ENCODE results near the gene ASMTL.
"Not testable (repeated sequence)": the region's sequence is repeated elsewhere in the genome, so short reads cannot be mapped to it uniquely, and the experiment has no call there.

Gene ASMTL

DNA sequence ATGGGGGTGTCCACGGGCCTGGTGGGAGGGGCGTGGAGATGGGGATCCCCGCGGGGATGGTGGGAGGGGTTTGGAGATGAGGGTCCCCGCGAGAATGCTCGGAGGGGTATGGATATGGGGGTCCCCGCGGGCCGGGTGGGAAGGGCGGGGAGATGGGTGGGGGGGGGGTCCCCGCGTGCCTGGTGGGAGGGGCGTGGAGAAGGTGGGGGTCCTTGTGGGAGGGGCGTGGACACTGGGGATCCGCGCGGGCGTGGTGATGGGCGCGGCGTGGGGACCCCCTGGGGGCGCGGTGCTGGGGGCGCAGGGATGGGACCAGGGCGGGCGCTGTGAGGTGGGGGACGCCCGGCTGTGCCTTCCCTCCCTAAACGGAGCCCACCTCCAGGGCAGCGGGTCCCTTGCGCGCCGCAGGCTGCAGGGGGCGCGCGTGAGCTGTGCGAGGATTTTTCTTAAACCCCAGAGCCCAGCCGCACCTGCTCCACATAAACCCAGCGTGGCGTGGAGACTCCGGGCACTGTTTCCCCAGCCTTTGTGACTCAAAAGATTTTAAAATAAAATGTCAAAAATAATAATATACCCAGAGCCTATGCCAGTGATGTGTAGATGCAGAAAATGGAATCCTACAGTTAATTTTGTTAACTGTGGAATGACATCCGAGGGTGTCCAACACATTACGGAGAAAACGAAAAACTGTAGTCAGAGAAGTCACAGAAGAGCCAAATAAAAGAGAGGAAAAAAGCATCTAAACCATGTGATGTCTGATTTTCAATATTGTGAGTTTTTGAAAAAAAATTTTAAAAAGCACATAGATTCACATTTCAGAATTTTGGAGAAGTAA is 1.5 kb upstream of the ASMTL start:
- DNase-seq: no peak

DNA sequence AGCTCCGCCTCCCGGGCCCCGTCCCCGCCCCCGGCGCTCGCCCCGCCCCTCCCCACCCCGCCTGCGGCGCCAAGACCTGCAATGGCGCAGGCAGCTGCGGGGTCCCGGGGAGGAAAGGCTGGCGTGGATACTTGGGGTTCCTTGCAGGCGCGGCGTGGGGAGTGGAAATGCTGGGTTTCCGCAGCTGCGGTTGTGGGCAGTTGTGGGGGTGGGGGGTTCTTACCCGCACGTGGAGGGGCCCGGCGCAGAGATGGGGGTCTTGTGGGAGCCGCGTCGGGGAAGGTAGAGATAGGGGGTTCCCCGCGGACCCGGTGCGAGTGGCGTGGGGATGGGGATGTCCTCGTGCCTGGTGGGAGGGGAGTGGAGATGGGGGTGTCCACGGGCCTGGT is 680 bp upstream of the ASMTL start:
- no peak for DNase-seq

DNA sequence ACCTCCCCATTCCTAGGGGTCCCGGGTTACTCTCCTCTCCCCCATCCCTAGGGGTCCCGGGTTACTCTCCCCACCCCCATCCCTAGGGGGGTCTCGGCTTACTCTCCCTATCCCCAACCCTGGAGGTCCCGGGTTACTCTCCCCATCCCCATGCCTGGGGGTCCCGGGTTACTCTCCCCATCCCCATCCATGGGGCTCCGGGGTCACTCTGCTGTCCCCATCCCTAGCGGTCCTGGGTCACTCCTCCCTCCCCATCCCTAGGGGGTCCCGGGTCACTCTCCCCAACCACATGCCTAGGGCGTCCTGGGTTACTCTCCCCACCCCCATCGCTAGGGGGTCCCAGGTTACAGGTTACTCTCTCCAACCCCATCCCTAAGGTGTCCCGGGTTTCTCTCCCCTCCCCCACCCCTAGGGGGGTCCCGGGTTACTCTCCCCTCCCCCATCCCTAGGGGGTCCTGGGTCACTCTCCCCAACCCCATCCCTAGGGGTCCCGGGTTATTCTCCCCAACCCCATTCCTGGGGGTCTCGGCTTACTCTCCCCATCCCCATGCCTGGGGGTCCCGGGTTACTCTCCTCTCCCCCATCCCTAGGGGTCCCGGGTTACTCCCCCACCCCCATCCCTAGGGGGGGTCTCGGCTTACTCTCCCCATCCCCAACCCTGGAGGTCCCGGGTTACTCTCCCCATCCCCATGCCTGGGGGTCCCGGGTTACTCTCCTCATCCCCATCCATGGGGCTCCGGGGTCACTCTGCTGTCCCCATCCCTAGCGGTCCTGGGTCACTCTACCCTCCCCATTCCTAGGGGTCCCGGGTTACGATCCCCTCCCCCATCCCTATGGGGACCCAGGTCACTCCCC is 821 bp downstream of the ASMTL start:
- no peak for DNase-seq

DNA sequence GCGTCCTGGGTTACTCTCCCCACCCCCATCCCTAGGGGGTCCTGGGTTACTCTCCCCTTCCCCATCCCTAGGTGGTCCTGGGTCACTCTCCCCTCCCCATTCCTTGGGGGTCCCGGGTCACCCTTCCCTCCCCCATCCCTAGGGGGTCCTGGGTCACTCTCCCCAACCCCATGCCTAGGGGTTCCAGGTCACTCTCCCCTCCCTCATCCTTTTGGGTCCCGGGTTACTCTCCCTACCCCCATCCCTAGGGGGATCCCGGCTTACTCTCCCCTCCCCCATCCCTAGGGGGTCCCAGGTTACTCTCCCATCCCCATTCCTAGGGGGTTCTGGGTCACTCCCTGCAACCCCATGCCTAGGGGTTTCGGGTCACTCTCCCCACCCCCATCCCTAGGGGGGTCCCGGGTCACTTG is 1.5 kb downstream of the ASMTL start:
- DNase-seq: no peak

DNA sequence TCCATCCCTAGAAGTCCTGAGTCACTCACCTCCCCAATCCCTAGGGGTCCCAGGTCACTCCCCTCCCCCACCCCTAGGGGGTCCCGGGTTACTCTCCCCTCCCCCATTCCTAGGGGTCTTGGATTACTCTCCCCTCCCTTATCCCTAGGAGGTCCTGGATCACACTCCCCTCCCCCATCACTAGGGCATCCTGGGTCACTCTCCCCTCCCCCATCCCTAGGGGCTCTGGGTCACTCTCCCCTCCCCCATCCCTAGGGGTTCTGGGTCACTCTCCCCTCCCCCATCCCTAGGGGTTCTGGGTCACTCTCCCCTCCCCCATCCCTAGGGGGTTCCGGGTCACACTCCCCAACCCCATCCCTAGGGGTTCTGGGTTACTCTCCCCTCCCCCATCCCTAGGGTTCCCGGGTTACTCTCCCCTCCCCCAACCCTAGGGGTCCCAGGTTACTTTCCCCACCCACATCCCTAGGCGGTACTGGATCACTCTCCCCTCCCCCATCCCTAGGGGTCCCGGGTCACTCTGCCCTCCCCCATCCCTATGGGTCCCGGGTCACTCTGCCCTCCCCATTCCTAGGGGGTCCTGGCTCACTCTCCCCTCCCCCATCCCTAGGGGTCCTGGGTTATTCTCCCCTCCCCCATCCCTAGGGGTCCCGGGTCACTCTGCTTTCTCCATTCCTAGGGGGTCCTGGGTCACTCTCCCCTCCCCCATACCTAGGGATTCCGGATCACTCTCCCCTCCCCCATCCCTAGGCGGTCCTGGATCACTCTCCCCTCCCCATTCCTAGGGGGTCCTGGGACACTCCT is 2.1 kb downstream of the ASMTL start:
- DNase-seq: no peak

DNA sequence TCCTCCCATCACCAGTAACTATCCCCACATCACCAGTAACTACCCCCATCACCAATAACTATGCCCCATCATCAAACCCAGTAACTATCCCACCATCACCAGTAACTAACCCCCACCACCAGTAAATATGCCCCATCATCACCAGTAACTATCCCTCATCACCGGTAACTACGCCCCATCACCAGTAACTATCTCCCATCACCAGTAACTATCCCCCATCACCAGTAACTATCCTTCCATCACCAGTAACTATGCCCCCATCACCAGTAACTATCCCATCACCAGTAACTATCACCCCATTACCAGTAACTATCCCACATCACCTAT is 2.9 kb downstream of the ASMTL start:
- DNase-seq: no peak

DNA sequence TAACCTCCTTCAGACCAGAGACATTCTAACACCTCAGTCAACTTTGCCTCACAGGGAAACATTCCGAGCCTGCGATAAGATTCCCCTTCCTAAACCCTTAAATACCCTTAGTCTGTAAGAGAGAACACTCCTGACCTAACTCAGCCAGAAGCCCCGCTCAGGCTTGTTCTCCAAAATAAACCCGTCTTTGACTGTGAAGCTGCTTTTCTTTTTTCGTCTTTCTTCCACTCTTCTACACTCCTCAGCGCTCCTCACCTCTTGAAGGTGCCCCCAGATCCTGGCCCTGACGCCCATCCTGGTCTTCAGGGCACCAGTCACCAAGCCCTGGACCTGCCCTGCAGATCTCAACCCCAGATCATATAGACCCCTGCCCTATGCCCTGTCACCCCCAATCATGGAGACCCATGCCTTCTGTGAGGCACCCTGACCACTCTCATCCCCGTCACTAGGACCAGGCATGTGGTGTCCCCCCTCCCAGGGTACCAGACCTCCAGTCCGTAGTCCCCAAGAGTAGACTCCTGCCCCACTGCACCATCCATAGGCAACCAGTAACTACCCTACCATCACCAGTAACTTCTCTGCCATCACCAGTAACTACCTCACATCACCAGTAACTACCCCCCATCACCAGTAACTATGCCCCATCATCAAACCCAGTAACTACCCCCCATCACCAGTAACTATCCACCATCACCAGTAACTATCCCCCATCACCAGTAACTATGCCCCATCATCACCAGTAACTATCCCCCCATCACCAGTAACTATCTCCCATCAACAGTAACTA is 3.5 kb downstream of the ASMTL start:
- DNase-seq: no peak

DNA sequence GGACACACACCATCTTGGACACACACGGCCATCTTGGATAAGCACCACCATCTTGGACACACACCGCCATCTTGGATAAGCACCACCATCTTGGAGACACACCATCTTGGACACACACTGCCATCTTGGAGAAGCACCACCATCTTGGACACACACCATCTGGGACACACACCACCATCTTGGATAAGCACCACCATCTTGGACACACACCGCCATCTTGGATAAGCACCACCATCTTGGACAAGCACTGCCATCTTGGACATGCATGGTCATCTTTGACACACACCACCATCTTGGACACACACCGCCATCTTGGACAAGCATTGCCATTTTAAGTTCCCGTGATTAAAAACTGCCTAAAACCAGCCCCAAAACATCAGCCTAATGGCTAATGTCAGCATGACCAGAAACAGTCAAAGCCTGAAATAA is 4.1 kb downstream of the ASMTL start:
- DNase-seq: not testable (repeated sequence)

DNA sequence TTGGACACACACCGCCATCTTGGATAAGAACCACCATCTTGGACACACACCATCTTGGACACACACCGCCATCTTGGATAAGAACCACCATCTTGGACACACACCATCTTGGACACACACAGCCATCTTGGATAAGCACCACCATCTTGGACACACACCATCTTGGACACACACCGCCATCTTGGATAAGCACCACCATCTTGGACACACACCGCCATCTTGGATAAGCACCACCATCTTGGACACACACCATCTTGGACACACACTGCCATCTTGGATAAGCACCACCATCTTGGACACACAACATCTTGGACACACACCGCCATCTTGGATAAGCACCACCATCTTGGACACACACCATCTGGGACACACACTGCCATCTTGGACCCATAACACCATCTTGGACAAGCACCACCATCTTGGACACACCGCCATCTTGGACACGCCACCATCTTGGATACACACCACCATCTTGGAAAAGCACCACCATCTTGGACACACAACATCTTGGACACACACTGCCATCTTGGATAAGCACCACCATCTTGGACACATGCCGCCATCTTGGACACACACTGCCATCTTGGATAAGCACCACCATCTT is 4.6 kb downstream of the ASMTL start:
- DNase-seq: not testable (repeated sequence)

DNA sequence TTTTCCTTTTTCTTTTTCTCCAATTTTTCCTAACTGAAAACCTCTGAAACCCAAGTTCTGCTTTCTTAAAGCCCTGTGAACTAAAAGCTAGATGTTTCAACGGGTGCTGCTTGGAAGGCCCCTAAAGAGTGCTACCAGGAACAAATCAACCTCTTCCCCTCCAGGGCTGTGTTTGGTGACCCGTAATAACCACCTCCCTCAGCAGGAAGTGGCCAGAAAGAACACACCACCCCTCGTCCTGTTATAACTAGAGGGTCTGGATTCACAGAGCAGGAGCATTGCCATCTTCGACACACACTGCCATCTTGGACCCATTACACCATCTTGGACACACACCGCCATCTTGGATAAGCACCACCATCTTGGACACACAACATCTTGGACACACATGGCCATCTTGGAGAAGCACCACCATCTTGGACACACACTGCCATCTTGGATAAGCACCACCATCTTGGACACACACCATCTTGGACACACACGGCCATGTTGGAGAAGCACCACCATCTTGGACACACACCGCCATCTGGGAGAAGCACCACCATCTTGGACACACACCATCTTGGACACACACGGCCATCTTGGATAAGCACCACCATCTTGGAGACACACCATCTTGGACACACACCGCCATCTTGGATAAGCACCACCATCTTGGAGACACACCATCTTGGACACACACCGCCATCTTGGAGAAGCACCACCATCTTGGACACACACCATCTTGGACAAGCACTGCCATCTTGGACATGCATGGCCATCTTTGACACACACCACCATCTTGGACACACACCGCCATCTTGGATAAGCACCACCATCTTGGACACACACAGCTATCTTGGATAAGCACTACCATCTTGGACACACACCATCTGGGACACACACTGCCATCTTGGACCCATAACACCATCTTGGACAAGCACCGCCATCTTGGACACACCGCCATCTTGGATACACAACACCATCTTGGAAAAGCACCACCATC is 5.4 kb downstream of the ASMTL start:
- DNase-seq: not testable (repeated sequence)

DNA sequence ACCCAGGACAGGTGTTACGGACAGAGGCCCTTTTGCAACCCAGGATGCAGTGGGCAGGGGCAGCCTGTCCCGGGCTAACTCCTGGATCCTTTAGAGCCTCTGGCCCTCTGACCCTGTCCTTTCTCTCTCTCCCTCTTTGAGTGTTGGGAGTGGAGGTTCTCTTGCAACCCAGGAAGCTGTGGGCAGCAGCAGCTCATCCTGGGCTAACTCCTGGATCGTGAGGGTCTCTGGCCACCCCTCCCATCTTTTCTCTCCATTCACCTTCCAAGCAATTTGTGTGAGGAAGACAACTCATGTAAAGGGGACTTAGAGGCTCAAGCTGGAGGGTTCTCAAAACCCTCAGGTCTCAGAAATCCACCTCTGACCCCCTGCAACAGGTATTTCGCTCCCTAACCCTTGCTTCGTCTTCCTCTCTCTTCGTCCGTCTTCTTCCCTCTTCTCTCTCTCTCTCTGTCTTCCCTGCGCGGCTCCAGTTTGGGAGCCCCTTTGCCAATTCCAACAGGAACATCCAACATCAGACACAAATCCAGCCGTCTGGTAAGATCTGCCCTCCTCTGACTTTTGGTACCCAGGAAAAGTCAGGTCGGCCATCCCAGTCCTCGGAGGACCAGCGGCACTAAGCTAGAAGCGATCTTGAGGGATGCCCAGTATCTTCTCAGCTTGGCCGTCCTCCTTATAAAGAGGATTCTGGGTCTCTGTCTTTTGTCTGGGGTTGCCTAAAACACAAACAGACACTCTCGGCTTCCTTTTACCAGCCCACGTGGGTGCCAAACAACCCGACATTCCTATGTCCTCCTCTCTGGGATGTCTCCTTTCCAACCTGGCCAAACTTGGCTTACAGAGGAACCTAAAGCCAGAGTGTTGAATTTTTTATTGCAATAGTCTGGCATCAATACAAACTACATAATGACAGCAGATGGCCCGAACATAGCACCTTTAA is 7.9 kb downstream of the ASMTL start:
- DNase-seq: no peak

DNA sequence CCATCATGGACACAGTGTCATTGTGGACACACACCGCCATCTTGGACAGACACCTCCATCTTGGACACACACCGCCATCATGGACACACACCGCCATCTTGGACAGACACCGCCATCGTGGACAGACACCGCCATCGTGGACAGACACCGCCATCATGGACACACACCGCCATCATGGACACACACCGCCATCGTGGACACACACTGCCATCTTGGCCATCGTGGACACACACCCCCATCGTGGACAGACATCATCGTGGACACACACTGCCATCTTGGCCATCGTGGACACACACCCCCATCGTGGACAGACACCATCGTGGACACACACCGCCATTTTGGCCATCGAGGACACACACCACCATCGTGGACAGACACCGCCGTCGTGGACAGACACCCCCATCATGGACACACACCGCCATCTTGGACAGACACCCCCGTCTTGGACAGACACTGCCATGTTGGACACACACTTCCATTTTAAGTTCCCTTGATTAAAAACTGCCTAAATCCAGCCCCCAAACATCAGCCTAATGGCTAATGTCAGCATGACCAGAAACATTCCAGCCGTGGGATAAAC is 9.1 kb downstream of the ASMTL start:
- DNase-seq: no peak

DNA sequence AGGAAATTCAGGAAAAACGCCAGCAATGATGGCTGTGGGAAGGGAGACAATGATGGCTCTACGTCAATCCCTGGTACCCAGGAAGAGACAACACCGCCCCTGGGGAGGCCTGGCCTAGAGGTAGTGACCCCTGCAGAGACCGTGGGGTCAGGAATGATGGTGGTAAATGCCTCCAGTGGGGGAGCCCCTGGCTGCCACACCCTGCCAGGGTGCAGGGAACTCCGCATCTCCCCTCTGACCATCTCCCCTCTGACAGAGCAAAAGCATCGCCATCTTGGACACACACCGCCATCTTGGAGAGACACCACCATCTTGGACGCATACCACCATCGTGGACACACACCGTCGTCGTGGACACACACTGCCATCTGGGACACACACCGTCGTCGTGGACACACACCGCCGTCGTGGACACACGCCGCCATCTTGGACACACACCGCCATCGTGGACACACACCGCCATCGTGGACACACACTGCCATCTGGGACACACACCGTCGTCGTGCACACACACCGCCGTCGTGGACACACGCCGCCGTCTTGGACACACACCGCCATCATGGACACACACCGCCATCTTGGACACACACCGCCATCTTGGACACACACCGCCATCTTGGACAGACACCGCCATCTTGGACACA is 9.9 kb downstream of the ASMTL start:
- DNase-seq: no peak

DNA sequence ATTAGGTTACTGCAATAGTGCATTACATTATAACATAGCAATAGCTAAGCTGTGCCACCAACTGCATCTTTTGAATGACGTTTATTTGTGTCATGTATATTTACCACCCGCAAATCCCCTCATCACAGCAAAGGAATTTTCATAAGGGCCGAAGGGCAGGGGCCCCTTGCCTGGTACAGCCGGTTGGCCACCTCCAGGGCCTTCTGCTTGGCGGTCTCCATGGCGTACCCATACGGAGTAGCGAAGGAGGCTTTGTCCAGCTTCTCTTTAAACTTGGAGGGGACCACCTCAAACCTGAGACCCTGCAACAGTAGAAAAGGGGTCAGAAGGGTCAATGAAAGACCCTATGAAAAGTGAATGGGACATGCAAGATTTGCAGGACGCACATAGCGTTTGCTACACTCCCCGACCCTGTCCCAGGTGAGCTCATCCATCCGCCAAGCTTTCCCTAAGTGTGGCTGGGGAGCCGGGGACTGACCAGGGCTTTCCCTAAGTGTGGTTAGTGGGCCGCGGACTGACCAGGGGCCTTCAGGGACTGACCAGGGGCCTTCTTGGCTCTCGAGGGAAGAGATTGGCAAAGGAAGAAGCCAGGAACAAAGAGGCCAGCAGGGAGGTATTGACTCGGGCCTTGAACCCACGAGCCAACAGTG is 10.6 kb downstream of the ASMTL start:
- DNase-seq: no peak

DNA sequence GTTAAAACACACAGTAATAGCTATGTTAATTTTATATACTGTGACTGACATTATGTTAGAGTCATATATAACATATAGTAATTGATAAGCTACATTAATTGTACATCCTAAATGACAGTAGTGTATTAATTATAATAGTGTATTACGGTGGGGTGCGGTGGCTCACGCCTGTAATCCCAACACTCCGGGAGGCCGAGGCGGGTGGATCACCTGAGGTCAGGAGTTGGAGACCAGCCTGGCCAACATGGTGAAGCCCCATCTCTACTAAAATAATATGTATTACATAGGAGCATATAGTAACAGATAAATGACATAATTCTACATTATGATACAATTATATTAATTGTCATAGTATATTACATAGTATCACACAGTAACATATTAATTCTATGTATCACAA is 12.2 kb downstream of the ASMTL start:
- no peak for DNase-seq

DNA sequence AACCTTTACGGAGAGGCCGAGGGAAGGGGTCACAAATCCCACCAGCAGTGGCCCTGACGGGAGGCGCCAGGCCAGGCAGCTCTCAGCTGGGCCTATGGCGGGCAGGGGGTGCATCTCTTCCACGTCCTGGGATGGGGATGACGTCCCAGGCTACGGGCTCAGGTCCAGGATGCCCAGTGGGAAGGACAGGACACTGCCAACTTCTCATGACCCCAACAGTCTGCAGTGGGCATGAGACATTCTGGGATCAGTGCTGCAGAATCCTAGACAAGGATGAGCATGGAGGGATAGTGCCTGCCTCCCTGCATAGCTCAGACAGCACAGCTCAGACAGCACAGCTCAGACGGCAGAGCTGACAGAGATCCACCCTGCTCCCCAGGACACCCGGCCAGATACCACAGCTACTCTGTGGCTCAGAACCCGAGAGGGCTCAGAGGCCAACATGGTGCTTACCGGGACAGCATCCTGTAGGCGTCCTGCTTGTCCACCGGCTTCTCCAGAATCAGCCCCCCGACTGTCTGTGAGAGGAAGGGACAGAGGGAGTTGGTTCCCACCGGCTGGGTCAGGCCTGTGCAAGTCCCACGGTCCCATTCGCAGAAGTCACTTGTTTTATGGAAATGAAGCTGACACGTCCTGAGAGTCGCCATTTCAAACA is 17.3 kb downstream of the ASMTL start:
- DNase-seq: no peak

DNA sequence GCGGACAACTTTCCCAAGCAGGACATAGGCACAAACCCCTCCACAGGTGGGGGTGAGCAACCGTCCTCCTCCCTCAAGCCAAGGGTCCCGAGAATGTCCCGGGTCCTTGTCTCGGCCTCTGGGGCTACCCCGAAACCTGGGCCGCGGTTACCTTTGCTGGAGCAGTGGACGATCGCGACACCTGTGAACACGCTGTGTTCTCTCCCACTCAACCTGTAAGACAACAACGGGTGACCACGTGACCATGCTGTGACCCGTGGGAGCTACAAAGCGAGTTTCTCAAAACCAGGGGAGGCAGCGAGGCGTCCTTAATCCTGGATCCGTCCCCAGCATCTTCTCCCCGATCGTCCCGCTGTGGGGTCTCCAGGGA is 17.9 kb downstream of the ASMTL start:
- no peak for DNase-seq

All from NCI-H2029 (cell line).